Hepatocyte (in vitro differentiated cells): Measurements from ENCODE around the gene FLVCR2. TPM values are rescaled to one million over a fixed set of nuclear protein-coding genes. Genes with fewer than 3 reads are reported as not detected.

Experiments
- DNase-seq: peaks from one replicate; pipeline ENCODE4 v3.0.0-alpha.2; 2016; ENCODE audit warnings: low spot score
- H2AFZ ChIP-seq: fragments of 200-600 bp; sonication (generic); 2 replicates; pipeline ENCODE4 v1.6.0; 2016; ENCODE audit warnings: antibody characterized with exemption, mild to moderate bottlenecking
- H3K27ac ChIP-seq: fragments of 200-600 bp; sonication (generic); 2 replicates; pipeline ENCODE4 v1.5.1; 2016; ENCODE audit warnings: mild to moderate bottlenecking
- H3K27me3 ChIP-seq: fragments of 200-600 bp; sonication (generic); 2 replicates; pipeline ENCODE4 v1.6.1; 2016
- H3K36me3 ChIP-seq: fragments of 200-600 bp; sonication (generic); replicated peaks from 2 replicates; pipeline ENCODE4 v1.5.1; 2016; ENCODE audit warnings: low read depth; ENCODE audit not compliant: insufficient read depth
- H3K4me1 ChIP-seq: fragments of 200-600 bp; sonication (generic); 2 replicates; pipeline ENCODE4 v1.5.1; 2016; ENCODE audit warnings: mild to moderate bottlenecking, moderate library complexity; ENCODE audit not compliant: insufficient read depth
- H3K4me2 ChIP-seq: fragments of 200-600 bp; sonication (generic); 2 replicates; pipeline ENCODE4 v1.6.0; 2016
- H3K4me3 ChIP-seq: fragments of 200-600 bp; sonication (generic); 2 replicates; pipeline ENCODE4 v1.5.1; 2016; ENCODE audit warnings: mild to moderate bottlenecking
- H3K79me2 ChIP-seq: fragments of 200-600 bp; sonication (generic); 2 replicates; pipeline ENCODE4 v1.6.0; 2017; ENCODE audit warnings: mild to moderate bottlenecking
- H3K9me2 ChIP-seq: fragments of 200-600 bp; sonication (generic); replicated peaks from 2 replicates; pipeline ENCODE4 v1.6.0; 2017; ENCODE audit warnings: mild to moderate bottlenecking; ENCODE audit not compliant: insufficient read depth
- H3K9me3 ChIP-seq: fragments of 200-600 bp; sonication (generic); 2 replicates; pipeline ENCODE4 v1.5.1; 2016; ENCODE audit warnings: low read depth, mild to moderate bottlenecking
- H4K20me1 ChIP-seq: fragments of 200-600 bp; sonication (generic); 2 replicates; pipeline ENCODE4 v1.6.0; 2016; ENCODE audit warnings: mild to moderate bottlenecking; ENCODE audit not compliant: insufficient read depth, poor library complexity, severe bottlenecking
- EZH2 ChIP-seq: fragments of 200-600 bp; sonication (generic); IDR thresholded peaks from 2 replicates; pipeline ENCODE4 v1.6.1; 2016; ENCODE audit warnings: antibody characterized with exemption, mild to moderate bottlenecking, borderline replicate concordance
- EZH2phosphoT487 ChIP-seq: fragments of 200-600 bp; sonication (generic); IDR thresholded peaks from one replicate; pipeline ENCODE4 v1.6.1; 2018; ENCODE audit warnings: antibody characterized with exemption, mild to moderate bottlenecking, low read depth, moderate library complexity; ENCODE audit not compliant: unreplicated experiment, severe bottlenecking
- WGBS: methylation state at CpG from one replicate; pipeline ENCODE4 v1.1.6; 2016; ENCODE audit warnings: low lambda C conversion rate; ENCODE audit errors: missing lambda C conversion rate; 5-methylcytosine and 5-hydroxymethylcytosine counted together
- polyA plus RNA-seq: library from polyadenylated mRNA; unstranded; fragments of >200 nt; fragmentation: Nextera tagmentation; extraction: Ambion mirVana; gene quantifications from 2 replicates; pipeline ENCODE4 v1.2.1, GENCODE V29; 2016
- total RNA-seq: library from RNA; depleted of rRNA; stranded (reverse); fragments of >200 nt; gene quantifications from 2 replicates; pipeline ENCODE4 v1.2.3, GENCODE V29; 2014
- TF ChIP-seq, protein P1 (sequence below): fragments of 200-600 bp; sonication (generic); IDR thresholded peaks from 2 replicates; pipeline ENCODE4 v1.5.1; 2016; ENCODE audit warnings: antibody characterized with exemption, mild to moderate bottlenecking; ENCODE audit not compliant: poor library complexity

FLVCR2 gene
- total and polyA plus RNA-seq, 2 experiments from 2014 or later, result 9.5 to 10.1 TPM

DNA sequence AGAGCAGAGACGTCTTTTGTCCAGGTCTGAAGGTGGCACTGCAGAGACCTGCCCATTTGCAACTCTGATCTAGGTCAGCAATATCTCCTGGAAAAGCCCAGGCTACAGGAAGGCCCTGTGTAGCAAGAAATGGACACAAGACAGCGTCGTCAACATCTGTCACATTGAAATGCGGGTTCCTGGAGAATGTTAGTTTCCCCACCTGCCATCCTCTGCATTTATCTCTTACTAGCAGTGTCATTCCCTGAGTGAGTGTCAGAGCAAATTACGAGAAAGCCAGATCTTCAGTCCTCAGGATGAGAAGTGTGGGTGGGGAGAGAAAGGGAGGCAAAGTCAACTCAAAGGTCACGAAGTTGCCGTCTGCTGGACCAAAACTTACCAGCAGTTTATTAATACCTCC is 27.4 kb upstream of the FLVCR2 start:
- Histone ChIP-seq H4K20me1 (no peaks in the 10 kb centered on the region), H2AFZ (no peak overlapping the region), H3K27ac (no peak overlapping the region), H3K9me3 (no peaks in the 10 kb centered on the region), H3K4me3 (no peak overlapping the region), H3K4me1 (peaks cover 7% of the 10 kb centered on the region), H3K4me2 (no peak overlapping the region), H3K9me2 (no peaks in the 10 kb centered on the region), H3K79me2 (no peaks in the 10 kb centered on the region), H3K27me3 (no peaks in the 10 kb centered on the region), H3K36me3 (no peaks in the 10 kb centered on the region)
- no peak for TF ChIP-seq EZH2
- 68% methylated on average over 7 of the region's 7 CpGs for WGBS
- no peak for DNase-seq

GRCh38 chr14:75553157-75553556 is 25.3 kb upstream of the FLVCR2 start:
- Histone ChIP-seq H3K4me3 (no peak overlapping the region), H3K4me1 (peaks cover 7% of the 10 kb centered on the region), H2AFZ (no peak overlapping the region), H3K4me2 (no peak overlapping the region), H3K27me3 (no peaks in the 10 kb centered on the region), H3K36me3 (no peaks in the 10 kb centered on the region), H3K27ac (no peak overlapping the region), H3K9me3 (no peaks in the 10 kb centered on the region), H3K79me2 (no peaks in the 10 kb centered on the region), H4K20me1 (no peaks in the 10 kb centered on the region), H3K9me2 (no peaks in the 10 kb centered on the region)
- DNase-seq, result no peak
- WGBS, result 98% methylated on average over 6 of the region's 6 CpGs
- TF ChIP-seq EZH2, result no peak
- no peak for TF ChIP-seq EZH2phosphoT487
- TF ChIP-seq, protein P1, sequence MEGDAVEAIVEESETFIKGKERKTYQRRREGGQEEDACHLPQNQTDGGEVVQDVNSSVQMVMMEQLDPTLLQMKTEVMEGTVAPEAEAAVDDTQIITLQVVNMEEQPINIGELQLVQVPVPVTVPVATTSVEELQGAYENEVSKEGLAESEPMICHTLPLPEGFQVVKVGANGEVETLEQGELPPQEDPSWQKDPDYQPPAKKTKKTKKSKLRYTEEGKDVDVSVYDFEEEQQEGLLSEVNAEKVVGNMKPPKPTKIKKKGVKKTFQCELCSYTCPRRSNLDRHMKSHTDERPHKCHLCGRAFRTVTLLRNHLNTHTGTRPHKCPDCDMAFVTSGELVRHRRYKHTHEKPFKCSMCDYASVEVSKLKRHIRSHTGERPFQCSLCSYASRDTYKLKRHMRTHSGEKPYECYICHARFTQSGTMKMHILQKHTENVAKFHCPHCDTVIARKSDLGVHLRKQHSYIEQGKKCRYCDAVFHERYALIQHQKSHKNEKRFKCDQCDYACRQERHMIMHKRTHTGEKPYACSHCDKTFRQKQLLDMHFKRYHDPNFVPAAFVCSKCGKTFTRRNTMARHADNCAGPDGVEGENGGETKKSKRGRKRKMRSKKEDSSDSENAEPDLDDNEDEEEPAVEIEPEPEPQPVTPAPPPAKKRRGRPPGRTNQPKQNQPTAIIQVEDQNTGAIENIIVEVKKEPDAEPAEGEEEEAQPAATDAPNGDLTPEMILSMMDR, result no peak

DNA sequence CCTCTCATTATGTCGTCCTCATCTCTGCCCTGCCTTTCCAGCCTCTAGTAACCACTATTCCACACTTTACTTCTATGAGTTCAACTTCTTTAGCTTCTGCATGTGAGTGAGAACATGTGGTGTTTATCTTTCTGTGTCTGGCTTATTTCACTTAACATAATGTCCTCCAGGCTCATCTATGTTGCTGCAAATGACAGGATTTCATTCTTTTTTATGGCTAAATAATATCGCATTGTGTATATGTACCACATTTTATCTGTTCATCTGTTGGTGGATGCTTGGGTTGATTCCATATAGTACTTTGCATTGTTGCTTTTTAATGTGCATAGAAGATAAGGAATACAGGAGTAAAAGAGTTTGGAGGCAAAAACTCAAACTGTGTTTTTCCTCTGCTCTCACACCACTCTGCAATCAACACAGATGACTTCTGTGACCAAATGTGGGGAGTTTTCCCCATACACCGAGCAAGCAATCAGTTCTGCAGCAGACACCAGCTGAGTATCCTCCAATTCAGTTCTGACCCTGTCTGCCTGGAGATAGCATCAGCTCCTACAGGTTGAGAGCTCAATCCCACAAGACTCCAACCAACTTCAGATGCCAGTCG is 24.6 kb upstream of the FLVCR2 start:
- H3K27ac ChIP-seq, result peak overlapping the region; percentile 27
- no peaks in the 10 kb centered on the region for H3K36me3 ChIP-seq
- TF ChIP-seq EZH2phosphoT487, result no peak
- TF ChIP-seq EZH2, result no peak
- TF ChIP-seq, protein P1, result no peak
- no peaks in the 10 kb centered on the region for H3K79me2 ChIP-seq
- H2AFZ ChIP-seq, result no peak overlapping the region
- 52% methylated on average over 4 of the region's 4 CpGs for WGBS
- H3K9me3 ChIP-seq, result no peaks in the 10 kb centered on the region
- no peak for DNase-seq
- no peak overlapping the region for H3K4me3 ChIP-seq
- H4K20me1 ChIP-seq, result no peaks in the 10 kb centered on the region
- H3K4me2 ChIP-seq, result no peak overlapping the region
- H3K4me1 ChIP-seq, result peaks cover 7% of the 10 kb centered on the region
- H3K27me3 ChIP-seq, result no peaks in the 10 kb centered on the region
- H3K9me2 ChIP-seq, result no peaks in the 10 kb centered on the region

DNA sequence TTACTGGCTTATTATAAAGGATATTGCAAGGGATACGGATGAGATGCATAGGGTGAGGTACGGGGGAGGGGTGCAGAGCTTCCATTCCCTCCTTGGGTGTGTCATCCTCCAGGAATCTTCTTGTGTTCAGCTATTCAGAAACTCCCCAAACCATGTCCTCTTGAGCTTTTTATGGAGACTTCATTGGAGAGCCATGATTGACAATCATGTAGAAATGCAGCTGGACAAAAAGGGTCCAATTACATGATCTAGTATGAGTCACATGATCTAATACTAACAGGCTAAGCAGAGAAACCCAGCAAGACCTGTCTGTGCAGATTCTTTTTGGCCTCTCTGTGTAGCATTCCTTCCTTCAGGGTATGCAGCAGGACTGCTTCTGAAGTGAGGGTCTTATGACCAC is 23.9 kb upstream of the FLVCR2 start:
- no peak overlapping the region for H3K4me2 ChIP-seq
- peak; percentile 25 for DNase-seq
- TF ChIP-seq EZH2 (no peak), EZH2phosphoT487 (no peak)
- TF ChIP-seq, protein P1, result no peak
- H3K27me3 ChIP-seq, result no peaks in the 10 kb centered on the region
- peaks cover 7% of the 10 kb centered on the region for H3K4me1 ChIP-seq
- H4K20me1 ChIP-seq, result no peaks in the 10 kb centered on the region
- H3K27ac ChIP-seq, result peak overlapping the region; percentile 27
- no peaks in the 10 kb centered on the region for H3K9me3 ChIP-seq
- WGBS, result 42% methylated on average over 2 of the region's 2 CpGs
- no peaks in the 10 kb centered on the region for H3K9me2 ChIP-seq
- H3K79me2 ChIP-seq, result no peaks in the 10 kb centered on the region
- no peaks in the 10 kb centered on the region for H3K36me3 ChIP-seq
- no peak overlapping the region for H2AFZ ChIP-seq
- no peak overlapping the region for H3K4me3 ChIP-seq
